Stomach (tissue), 4 donors: Measurements from ENCODE around the gene HEPHL1.

Source experiments
- POLR2A ChIP-seq, 4 donors: fragments of 450-650 bp; IDR thresholded peaks; one replicate each; pipeline ENCODE4 v1.6.1; 2016; ENCODE audit warnings: antibody characterized with exemption in 4 of 4, control low read depth in 2 of 4, mild to moderate bottlenecking in 1 of 4, moderate library complexity in 1 of 4
- POLR2AphosphoS5 ChIP-seq, 3 donors: sonication (generic); formaldehyde crosslinking; IDR thresholded peaks; one replicate each; pipeline ENCODE4 v1.6.1; 2016; ENCODE audit warnings: antibody characterized with exemption in 3 of 3
- TF ChIP-seq, protein P1 (sequence below), 7 experiments: fragments of 450-650 bp in 4 of 7; fragments of 200-600 bp in 3 of 7; sonication (generic) in 3 of 7; IDR thresholded peaks; one replicate each; pipeline ENCODE4 v1.5.1; 2016 to 2019; ENCODE audit warnings: antibody characterized with exemption in 7 of 7, control low read depth in 2 of 7, mild to moderate bottlenecking in 1 of 7

DNA sequence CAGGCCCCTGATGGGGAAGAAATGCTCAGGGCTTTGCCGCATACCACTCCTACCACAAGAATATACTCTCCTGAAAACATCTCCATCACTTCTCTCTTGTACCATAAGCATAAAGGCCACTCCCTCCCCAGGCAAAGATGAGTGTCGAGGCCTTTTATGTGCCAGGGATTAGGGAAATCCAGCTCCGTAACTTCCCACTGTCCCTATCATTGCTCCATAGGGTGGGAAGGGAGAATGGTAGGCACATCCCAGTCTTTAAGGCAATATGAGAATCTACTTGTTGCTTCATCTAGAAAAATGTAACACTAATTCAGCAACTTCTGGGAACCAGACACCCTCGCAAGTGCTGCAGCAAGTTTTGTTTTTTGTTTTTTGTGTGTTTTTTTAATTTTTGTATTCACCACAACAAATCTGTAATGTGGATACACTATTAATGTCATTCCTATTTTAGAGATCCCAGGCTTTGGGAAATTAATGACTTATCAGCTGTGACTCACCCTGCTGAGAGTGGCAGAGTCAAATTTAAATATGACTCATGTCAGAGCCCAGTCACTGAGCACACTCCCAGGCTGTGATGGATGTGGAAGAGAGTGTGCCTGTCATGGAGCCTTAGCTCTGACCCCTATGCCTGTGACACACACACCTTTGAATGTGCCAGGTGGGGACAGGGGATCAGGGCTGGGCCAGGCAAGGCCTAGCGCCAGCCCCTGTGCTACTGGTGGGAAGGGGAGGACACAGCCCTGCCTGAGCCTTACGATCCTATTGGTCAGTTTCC, 130.9 kb downstream of the HEPHL1 start:
- TF ChIP-seq, protein P1, sequence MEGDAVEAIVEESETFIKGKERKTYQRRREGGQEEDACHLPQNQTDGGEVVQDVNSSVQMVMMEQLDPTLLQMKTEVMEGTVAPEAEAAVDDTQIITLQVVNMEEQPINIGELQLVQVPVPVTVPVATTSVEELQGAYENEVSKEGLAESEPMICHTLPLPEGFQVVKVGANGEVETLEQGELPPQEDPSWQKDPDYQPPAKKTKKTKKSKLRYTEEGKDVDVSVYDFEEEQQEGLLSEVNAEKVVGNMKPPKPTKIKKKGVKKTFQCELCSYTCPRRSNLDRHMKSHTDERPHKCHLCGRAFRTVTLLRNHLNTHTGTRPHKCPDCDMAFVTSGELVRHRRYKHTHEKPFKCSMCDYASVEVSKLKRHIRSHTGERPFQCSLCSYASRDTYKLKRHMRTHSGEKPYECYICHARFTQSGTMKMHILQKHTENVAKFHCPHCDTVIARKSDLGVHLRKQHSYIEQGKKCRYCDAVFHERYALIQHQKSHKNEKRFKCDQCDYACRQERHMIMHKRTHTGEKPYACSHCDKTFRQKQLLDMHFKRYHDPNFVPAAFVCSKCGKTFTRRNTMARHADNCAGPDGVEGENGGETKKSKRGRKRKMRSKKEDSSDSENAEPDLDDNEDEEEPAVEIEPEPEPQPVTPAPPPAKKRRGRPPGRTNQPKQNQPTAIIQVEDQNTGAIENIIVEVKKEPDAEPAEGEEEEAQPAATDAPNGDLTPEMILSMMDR (IDR thresholded peaks at IDR 0.05): no peak
- TF ChIP-seq POLR2A (IDR thresholded peaks at IDR 0.05): no peak
- TF ChIP-seq POLR2AphosphoS5 (IDR thresholded peaks at IDR 0.05): peak in 1 of 3 donors; percentile 45
